Tibial artery (tissue), 4 donors: Measurements from ENCODE around the gene INPP5A.
"Not testable (repeated sequence)": the region's sequence is repeated elsewhere in the genome, so short reads cannot be mapped to it uniquely, and the experiment has no call there.

Source experiments
- DNase-seq, 2 donors: peaks; one replicate each; pipeline ENCODE4 v3.0.0-alpha.2; 2019
- H3K27ac ChIP-seq, 2 donors: fragments of 200-600 bp; sonication (generic) in 1 of 2; 1 replicate in 1 of 2; 2 replicates in 1 of 2; pipeline ENCODE4 v1.5.1; 2018 to 2019; ENCODE audit warnings: mild to moderate bottlenecking in 1 of 2
- H3K27me3 ChIP-seq, 2 donors: fragments of 200-600 bp; sonication (generic) in 1 of 2; one replicate each; pipeline versions ENCODE4 v1.5.1 to v1.6.0; 2016 to 2019
- H3K36me3 ChIP-seq, 3 donors: fragments of 200-600 bp; sonication (generic) in 2 of 3; one replicate each; pipeline ENCODE4 v1.5.1; 2016 to 2019; ENCODE audit warnings: mild to moderate bottlenecking in 2 of 3
- H3K4me1 ChIP-seq, 4 donors: fragments of 200-600 bp; sonication (generic) in 2 of 4; 1 replicate in 3 of 4; 2 replicates in 1 of 4; pipeline ENCODE4 v1.5.1; 2016 to 2019
- H3K4me3 ChIP-seq, 2 donors: fragments of 200-600 bp; sonication (generic) in 1 of 2; 1 replicate in 1 of 2; 2 replicates in 1 of 2; pipeline ENCODE4 v1.5.1; 2018 to 2019; ENCODE audit warnings: mild to moderate bottlenecking in 2 of 2
- H3K9me3 ChIP-seq, 3 donors: fragments of 200-600 bp; sonication (generic) in 1 of 3; one replicate each; pipeline ENCODE4 v1.5.1; 2016 to 2019
- intact Hi-C: fragments of 100-400 bp; cut with DNase I; formaldehyde crosslinking; loops from one replicate; pipeline ENCODE4 v1.15.0; 2023; ENCODE audit warnings: low total_unique reads
- TF ChIP-seq, protein P1 (sequence below), 2 experiments: fragments of 200-600 bp in 1 of 2; fragments of 450-650 bp in 1 of 2; IDR thresholded peaks; one replicate each; pipeline ENCODE4 v1.5.1; 2017 to 2019; ENCODE audit warnings: antibody characterized with exemption in 2 of 2, mild to moderate bottlenecking in 1 of 2, moderate library complexity in 1 of 2

INPP5A gene

DNA sequence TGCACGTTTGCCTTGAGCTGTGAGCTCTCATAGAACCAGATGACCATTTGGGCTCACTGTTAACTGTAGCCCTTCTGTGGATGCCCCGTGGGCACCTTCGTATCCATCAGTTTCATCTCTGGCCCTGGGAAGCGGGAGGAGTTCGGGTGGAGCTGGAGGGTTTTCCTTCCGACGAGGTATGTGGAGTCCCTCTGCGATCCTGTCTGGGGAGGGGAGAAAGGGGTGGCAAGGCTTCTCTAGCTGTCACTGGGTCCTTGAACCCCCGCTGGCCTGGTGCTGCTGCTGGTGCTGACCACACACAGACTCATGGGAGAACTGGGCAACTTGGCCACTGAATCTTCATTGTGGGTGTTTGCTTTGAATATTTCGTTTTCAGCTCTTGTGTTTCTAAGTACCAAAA is 32.7 kb downstream of the INPP5A start:
- no peak overlapping the region for H3K4me3 ChIP-seq

DNA sequence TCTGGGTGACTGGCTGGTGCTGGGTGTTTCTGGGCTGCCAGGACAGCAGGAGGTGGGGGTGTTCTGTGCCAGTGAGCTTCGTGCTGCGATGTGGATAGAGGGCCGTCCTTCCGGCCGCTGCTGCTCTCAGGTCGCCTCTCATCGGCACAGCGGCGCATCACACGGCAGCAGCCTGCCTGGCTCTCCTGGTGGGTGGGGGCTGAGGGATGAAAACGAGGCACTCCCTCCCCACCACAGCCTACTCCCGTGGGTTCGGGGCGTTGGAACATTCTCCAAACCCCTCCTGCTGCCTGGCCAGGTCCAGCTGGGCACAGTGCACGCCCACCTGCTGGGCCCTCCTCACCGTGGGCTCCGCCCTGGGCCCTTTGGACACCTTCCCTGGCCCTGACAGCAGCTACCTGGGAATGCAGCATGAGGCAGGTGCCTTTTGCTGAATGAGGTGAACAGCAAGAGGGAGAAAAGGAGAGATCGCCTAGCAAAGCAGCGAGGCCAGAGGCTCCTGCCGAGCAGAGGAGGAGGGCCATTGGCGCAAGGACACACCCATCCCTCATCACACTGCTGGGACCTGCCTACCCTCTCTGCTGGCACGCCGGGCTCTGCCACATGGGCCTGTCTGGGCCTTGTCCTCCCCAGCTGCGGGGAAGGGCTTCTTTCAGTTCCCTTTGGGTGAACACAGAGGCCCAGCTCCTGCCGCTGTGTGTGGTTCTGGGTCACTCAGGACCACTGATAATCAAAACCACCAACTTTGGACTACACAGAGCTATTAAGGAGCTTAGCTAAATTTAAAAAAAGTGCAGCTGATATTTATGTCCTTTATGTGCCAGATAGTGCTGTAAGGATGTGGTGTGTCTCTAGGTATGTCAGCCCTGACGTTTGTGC is 33.4 kb downstream of the INPP5A start:
- Histone ChIP-seq H3K27me3 (no peaks in the 10 kb centered on the region), H3K4me1 (peaks cover 11 to 51% (median 37%) of the 10 kb centered on the region in 4 donors), H3K27ac (peak overlapping the region in 1 of 2 donors; percentile 67), H3K9me3 (no peaks in the 10 kb centered on the region), H3K4me3 (no peak overlapping the region), H3K36me3 (no peaks in the 10 kb centered on the region)
- intact Hi-C loops, result loop anchor here (10.0 kb wide), 1 partner anchor 64 kb away; no protein-coding TSS in a partner anchor
- peak in 1 of 2 donors; percentile 58 for DNase-seq
- TF ChIP-seq, protein P1, sequence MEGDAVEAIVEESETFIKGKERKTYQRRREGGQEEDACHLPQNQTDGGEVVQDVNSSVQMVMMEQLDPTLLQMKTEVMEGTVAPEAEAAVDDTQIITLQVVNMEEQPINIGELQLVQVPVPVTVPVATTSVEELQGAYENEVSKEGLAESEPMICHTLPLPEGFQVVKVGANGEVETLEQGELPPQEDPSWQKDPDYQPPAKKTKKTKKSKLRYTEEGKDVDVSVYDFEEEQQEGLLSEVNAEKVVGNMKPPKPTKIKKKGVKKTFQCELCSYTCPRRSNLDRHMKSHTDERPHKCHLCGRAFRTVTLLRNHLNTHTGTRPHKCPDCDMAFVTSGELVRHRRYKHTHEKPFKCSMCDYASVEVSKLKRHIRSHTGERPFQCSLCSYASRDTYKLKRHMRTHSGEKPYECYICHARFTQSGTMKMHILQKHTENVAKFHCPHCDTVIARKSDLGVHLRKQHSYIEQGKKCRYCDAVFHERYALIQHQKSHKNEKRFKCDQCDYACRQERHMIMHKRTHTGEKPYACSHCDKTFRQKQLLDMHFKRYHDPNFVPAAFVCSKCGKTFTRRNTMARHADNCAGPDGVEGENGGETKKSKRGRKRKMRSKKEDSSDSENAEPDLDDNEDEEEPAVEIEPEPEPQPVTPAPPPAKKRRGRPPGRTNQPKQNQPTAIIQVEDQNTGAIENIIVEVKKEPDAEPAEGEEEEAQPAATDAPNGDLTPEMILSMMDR (IDR thresholded peaks at IDR 0.05), result no peak

More for the DNA sequence above, 32.7 kb downstream of the INPP5A start:
- H3K27ac ChIP-seq, result no peak overlapping the region
- no peaks in the 10 kb centered on the region for H3K9me3 ChIP-seq
- H3K27me3 ChIP-seq, result no peaks in the 10 kb centered on the region
- DNase-seq, result no peak
- H3K4me1 ChIP-seq, result peaks cover 8 to 47% (median 30%) of the 10 kb centered on the region in 4 donors
- intact Hi-C loops, result loop anchor here (10.0 kb wide), 1 partner anchor 65 kb away; no protein-coding TSS in a partner anchor
- no peaks in the 10 kb centered on the region for H3K36me3 ChIP-seq
- TF ChIP-seq, protein P1 (IDR thresholded peaks at IDR 0.05), result no peak

DNA sequence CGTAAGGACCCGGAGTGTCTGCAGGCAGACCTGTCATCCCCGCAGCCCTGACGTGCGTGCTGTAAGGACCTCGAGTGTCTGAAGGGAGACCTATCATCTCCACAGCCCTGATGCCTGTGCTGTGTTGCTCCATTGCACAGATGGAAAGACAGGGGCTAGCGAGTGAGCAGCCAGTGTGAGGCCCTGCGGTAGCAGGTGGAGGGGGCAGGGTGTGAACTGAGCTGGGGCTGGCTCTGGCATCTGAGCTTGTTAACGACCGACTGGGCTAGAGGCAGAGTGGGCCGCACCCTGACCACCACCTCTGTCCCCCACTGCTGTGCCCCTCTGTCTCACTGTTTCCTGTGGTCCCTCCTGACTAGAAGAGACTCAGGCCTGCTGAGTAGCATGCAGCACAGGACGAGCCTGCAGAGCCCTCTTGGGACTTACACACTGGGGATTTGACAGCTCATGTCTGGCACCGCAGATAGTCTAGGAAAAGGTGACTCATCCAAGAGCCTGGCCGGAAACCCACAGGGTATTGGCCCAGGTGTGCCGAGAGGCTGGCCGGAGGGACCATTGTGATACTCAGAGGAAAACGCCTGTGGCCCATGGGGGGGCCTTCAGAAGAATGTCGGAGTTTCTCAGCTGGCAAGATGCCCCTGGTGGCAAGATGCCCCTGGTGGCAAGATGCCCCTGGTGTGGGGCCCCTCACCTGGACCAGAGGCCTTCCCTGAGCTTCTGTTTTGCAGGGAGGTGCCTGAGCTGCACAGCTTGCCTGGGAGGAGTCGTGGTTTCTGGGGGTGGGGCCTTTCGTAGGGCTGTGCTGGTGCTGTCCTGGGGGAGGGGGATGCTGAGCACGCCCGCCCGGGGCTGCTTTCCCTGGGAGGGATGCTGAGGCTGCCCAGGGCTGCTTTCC is 34.3 kb downstream of the INPP5A start:
- H3K27ac ChIP-seq, result peak overlapping the region; percentile 67 to 68
- peak in 1 of 2 donors; percentile 84 for DNase-seq
- H3K4me1 ChIP-seq, result peaks cover 15 to 60% (median 46%) of the 10 kb centered on the region in 4 donors
- no peaks in the 10 kb centered on the region for H3K36me3 ChIP-seq
- TF ChIP-seq, protein P1 (IDR thresholded peaks at IDR 0.05), result no peak
- intact Hi-C loops, result loop anchor here (10.0 kb wide), 1 partner anchor 63 kb away; no protein-coding TSS in a partner anchor
- peak overlapping the region in 1 of 2 donors; percentile 2 for H3K4me3 ChIP-seq
- H3K9me3 ChIP-seq, result no peaks in the 10 kb centered on the region
- no peaks in the 10 kb centered on the region for H3K27me3 ChIP-seq

DNA sequence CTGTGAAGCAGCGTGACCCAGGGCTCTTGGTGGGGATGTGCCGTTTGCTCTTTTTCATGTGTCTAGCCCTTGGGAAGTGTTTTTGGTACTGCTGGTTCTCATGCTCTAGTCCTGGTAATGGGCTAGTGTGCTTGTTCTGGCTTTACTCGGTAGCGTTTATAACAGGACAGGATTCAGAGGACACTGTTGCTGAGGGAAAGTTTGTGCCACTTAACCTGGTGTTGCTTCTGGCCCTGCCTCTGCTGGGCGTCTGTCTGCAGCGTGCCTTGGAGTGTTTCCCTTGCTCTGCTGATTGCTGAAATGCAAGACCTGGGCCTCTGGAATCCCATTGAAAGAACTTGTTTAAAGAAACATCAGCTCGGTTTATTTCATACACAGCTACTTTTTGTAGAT is 35.0 kb downstream of the INPP5A start:
- Histone ChIP-seq H3K4me3 (peak overlapping the region in 1 of 2 donors; percentile 2), H3K36me3 (no peaks in the 10 kb centered on the region), H3K27me3 (no peaks in the 10 kb centered on the region), H3K27ac (peak overlapping the region; percentile 67 to 68), H3K9me3 (no peaks in the 10 kb centered on the region), H3K4me1 (peaks cover 15 to 66% (median 53%) of the 10 kb centered on the region in 4 donors)
- TF ChIP-seq, protein P1 (IDR thresholded peaks at IDR 0.05), result no peak
- DNase-seq, result no peak
- intact Hi-C loops, result loop anchor here (10.0 kb wide), 1 partner anchor 62 kb away; no protein-coding TSS in a partner anchor

DNA sequence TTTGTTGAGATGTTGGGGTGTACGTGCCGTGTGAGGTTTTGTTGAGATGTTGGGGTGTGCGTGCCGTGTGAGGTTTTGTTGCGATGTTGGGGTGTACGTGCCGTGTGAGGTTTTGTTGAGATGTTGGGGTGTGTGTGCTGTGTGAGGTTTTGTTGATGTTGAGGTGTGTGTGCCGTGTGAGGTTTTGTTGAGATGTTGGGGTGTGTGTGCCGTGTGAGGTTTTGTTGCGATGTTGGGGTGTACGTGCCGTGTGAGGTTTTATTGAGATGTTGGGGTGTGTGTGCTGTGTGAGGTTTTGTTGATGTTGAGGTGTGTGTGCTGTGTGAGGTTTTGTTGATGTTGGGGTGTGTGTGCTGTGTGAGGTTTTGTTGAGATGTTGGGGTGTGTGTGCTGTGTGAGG is 35.4 kb downstream of the INPP5A start:
- H3K4me1 ChIP-seq, result peaks cover 15 to 70% (median 56%) of the 10 kb centered on the region in 4 donors
- peak overlapping the region; percentile 67 to 68 for H3K27ac ChIP-seq
- H3K36me3 ChIP-seq, H3K27me3 ChIP-seq, H3K9me3 ChIP-seq, H3K4me3 ChIP-seq, DNase-seq: not testable (repeated sequence)
- intact Hi-C loops, result loop anchor here (10.0 kb wide), 1 partner anchor 62 kb away; no protein-coding TSS in a partner anchor
